Measurements from ENCODE around the gene IP6K2. TPM values are rescaled to one million over a fixed set of nuclear protein-coding genes. Genes with fewer than 3 reads are reported as not detected.

The IP6K2 gene
- total and polyA plus RNA-seq, 2 of the 13 experiments (the other 11 are each of a cell fraction or from before 2014, with no cell fraction given), result 85.5 to 112 TPM

- TF ChIP-seq PLSCR1 (CRISPR knock-in tag; IDR thresholded peaks at IDR 0.05; ENCODE audit: borderline replicate concordance) (no peak), JDP2 (CRISPR knock-in tag; IDR thresholded peaks at IDR 0.05; ENCODE audit: borderline replicate concordance) (no peak), HNRNPUL1 (IDR thresholded peaks at IDR 0.05; ENCODE audit: low read depth, low read length) (no peak), ZGPAT (CRISPR knock-in tag; IDR thresholded peaks at IDR 0.05) (peak; percentile 58; the same call in 1 of the 2 replicates), REL (CRISPR knock-in tag; conservative IDR thresholded peaks at IDR 0.05) (no peak), NR2F1 (CRISPR knock-in tag; IDR thresholded peaks at IDR 0.05) (no peak), ZNF20 (CRISPR knock-in tag; IDR thresholded peaks at IDR 0.05) (no peak), ZSCAN22 (CRISPR knock-in tag; IDR thresholded peaks at IDR 0.05) (no peak), PLRG1 (conservative IDR thresholded peaks at IDR 0.05) (no peak), SALL1 (CRISPR knock-in tag; IDR thresholded peaks at IDR 0.05) (peak; percentile 77; the same call in 1 of the 2 replicates), PHF8 (CRISPR knock-in tag; IDR thresholded peaks at IDR 0.05) (peak; percentile 98), ZNF773 (CRISPR knock-in tag; IDR thresholded peaks at IDR 0.05; ENCODE audit: borderline replicate concordance) (peak; percentile 60; the same call in 1 of the 2 replicates), PHF5A (CRISPR knock-in tag; IDR thresholded peaks at IDR 0.05; ENCODE audit: low read depth, unreplicated experiment) (peak; percentile 61), ZNF17 (CRISPR knock-in tag; IDR thresholded peaks at IDR 0.05) (no peak), GRHL1 (CRISPR knock-in tag; conservative IDR thresholded peaks at IDR 0.05) (no peak), CEBPZ (IDR thresholded peaks at IDR 0.05; ENCODE audit: low read length) (no peak), ZBTB44 (CRISPR knock-in tag; IDR thresholded peaks at IDR 0.05) (no peak), TRIM24 (CRISPR knock-in tag; IDR thresholded peaks at IDR 0.05) (no peak)
Observed at GRCh38 chr3:48685603-48686511, 31.2 kb downstream of the IP6K2 start, which contains the start of gene NCKIPSD (continued).

Data from HepG2 (cell line).